Activated CD4-positive, CD25-positive, alpha-beta regulatory T cell (primary cell): Measurements from ENCODE around the gene PGAP3.
"Not testable (repeated sequence)": the region's sequence is repeated elsewhere in the genome, so short reads cannot be mapped to it uniquely, and the experiment has no call there.

Experiments
- DNase-seq, 4 experiments: peaks; one replicate each; lab custom pipeline; 2025; lab: John Stamatoyannopoulos, UW

PGAP3 gene

DNA sequence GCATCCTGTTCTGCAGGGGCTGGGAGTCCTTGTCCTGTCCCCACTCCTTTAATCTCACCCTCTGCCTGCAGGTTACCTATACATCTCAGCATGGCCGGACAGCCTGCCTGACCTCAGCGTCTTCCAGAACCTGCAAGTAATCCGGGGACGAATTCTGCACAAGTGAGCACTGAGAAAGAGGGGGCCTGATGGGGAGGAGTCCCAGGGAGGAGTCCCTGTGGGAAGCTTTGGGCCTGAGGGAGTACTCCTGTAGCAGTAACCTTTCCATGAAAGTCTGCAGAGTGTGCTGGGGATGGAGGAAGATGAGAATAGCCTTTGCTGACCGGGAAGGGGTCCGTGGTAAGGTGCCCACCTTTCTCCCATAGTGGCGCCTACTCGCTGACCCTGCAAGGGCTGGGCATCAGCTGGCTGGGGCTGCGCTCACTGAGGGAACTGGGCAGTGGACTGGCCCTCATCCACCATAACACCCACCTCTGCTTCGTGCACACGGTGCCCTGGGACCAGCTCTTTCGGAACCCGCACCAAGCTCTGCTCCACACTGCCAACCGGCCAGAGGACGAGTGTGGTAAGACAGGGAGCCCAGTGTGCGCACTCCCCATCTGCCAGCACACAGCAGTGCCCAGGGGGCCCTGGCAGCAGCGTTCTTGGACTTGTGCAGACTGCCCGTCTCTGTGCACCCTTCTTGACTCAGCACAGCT, 27.7 kb upstream of the PGAP3 start:
- no peak for DNase-seq

DNA sequence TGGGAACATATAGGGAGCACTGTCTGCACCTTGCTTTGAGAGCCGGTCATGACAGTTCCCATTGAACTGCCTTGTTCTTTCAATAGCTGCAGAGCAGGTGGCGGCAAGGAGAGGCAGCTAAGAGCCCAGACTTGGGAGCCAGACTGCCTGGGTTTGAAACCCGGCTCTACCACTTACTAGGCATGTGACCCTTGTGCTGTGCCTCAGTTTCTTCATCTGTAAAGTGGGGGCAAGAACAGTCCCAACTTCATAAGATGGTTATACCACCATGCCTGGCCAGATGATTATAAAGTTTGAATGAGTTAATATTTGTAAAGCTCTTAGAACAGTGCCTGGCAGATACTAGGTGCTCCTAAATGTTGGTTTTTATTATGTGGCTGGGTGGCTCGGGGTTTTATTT, 26.4 kb upstream of the PGAP3 start:
- no peak for DNase-seq

GRCh38 chr17:39711851-39712250, 24.0 kb upstream of the PGAP3 start:
- no peak for DNase-seq

DNA sequence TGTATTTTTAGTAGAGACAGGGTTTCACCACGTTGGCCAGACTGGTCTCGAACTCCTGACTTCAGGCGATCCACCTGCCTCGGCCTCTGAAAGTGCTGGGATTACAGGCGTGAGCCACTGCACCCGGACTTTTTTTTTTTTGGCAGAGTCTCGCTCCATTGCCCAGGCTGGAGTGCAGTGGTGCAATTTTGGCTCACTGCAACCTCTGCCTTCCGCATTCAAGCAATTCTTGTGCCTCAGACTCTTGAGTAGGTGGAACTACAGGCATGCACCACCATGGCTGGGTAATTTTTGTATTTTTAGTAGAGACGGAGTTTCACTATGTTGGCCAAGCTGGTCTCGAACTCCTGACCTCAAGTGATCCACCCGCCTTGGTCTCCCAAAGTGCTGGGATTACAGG, 23.2 kb upstream of the PGAP3 start:
- DNase-seq, result not testable (repeated sequence)

GRCh38 chr17:39709998-39710964, 22.4 kb upstream of the PGAP3 start:
- no peak for DNase-seq

DNA sequence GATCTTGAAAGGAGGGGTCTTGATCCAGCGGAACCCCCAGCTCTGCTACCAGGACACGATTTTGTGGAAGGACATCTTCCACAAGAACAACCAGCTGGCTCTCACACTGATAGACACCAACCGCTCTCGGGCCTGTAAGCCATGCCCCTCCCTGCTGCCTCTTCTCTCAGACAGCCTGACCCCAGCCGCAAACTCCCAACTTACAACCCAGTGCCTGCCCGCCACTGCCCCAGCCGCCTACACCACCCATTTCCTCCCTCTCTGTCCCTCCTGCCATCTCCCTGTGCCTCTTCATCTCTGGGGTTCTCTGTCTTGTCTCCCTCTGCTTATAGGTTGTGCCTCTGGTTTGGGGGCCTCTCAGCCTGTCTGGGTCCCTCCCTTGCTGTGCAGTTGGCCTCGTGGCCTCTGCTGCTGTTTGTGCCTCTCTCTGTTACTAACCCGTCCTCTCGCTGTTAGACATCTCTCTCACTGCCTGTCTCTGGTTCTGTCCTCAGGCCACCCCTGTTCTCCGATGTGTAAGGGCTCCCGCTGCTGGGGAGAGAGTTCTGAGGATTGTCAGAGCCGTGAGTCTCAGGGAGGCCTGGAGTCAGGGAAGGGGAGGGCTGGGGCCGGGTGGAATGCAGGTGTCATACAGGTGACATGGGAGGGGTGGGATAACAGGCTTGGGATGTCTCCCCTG, 21.6 kb upstream of the PGAP3 start:
- DNase-seq, result no peak

GRCh38 chr17:39706921-39707337, 19.1 kb upstream of the PGAP3 start:
- DNase-seq, result no peak

DNA sequence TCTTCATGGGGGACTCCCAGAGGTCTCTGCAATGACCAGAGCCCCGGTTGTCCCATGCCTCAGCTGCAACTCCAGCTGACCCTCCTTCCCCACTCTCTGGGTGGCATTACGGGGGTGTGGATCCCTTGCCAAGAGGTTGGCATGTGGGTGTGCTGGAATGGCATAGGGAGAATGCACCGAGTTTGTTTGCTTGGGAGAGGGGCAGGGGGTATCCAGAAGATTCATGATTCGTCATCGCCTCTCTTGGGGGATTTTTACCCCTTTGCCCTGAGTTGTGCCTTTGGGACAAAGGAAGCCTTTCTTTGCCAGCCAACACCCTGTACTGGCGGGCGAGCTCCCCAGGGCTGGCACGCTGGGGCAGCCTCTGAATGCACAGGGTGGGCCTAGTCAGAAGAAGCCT, 18.5 kb upstream of the PGAP3 start:
- no peak for DNase-seq

GRCh38 chr17:39705786-39706348, 18.0 kb upstream of the PGAP3 start:
- DNase-seq, result no peak

GRCh38 chr17:39704821-39705551, 17.1 kb upstream of the PGAP3 start:
- no peak for DNase-seq

DNA sequence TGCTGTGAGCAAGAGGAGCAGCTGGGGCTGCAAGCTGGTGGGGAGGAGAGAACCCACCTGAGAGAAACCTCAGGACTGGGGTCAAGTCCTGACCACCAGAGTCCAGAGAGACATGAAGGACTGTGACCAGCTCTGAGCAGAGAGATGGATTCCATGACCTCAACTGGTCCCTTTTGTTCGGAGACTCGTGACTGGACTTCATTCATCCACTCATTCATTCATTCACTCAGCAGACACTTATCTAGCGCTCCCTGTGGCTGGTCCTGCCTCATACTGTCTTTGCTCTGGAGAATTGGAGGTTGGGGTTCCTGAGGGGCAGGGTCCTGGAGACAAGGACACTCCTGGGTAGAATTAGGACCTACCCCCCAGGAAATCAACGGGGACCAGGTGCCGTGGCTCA, 16.1 kb upstream of the PGAP3 start:
- no peak for DNase-seq

DNA sequence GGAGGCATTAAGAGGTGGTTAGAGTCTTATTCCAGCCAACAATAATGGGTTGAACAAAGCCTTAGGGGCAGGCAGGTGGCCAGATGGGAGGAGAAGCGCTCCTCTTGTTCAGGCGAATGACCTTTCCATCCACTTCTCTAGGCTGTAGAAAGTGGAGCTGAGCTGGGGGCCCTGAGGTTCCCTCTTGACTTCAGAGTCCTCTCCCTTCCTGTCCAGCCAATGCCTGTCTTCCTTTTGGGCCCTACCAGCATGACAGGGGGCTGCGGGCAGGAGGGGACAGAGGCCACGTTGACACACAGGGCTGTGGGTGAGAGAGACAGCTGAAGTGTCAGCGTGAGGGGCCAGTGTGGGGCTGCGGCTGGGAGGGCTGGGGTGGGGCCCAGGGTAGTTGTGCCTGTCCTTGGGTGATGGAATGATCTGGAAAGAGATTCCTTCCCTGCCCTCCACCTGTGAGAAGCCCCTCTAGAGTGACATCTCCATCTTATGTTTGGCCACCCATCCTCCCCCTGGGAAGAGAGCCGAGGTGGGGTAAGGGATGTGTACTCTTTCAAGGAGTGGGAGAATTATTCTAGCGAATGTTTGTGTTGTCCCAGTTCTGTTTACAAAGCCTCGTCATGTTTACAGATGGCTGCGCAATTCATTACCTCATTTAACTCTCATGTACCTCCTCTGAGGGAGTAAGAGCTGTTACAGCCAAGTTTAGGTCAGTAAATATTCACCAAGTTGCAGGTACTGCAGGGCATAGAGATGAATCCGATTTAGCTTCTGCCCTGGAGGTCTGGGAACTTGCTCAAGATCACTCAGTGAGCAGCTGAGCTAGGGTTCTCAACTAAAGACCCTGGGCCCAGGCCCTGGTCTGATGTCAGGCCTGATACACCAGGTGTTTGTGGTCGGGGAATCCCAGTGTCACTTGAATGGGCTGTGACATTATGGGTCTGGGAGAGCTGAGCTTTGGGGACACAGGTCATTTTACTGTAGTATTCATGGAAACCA, 15.3 kb upstream of the PGAP3 start:
- no peak for DNase-seq

DNA sequence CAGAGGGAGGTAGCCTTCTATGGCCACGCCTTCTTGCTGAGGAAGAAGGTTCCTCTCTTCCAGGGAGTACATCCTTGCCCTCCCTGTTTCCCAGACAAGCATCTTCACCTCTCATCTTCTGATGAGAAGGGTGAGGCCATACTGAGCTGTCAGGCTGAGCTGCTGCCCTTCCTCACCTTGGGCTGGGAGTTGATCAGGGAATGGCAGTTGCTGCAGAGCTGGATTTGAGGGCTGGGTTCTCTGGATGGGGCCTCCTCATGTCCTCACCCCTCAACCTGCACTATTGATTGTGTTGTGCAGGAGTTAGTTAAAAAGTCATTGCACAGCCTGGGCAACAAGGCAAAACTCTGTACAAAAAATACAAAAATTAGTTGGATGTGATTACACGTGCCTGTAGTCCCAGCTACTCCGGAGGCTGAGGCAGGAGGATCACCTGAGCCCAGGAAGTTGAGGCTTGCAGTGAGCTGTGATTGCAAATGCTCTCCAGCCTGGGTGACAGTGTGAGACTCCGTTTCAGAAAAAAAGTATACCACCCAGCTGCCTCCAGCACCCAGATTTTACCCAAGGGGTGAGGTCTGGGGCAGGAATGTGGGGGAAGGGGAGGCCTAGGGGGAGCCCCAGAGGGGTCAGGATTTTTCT, 14.0 kb upstream of the PGAP3 start:
- DNase-seq, result no peak

DNA sequence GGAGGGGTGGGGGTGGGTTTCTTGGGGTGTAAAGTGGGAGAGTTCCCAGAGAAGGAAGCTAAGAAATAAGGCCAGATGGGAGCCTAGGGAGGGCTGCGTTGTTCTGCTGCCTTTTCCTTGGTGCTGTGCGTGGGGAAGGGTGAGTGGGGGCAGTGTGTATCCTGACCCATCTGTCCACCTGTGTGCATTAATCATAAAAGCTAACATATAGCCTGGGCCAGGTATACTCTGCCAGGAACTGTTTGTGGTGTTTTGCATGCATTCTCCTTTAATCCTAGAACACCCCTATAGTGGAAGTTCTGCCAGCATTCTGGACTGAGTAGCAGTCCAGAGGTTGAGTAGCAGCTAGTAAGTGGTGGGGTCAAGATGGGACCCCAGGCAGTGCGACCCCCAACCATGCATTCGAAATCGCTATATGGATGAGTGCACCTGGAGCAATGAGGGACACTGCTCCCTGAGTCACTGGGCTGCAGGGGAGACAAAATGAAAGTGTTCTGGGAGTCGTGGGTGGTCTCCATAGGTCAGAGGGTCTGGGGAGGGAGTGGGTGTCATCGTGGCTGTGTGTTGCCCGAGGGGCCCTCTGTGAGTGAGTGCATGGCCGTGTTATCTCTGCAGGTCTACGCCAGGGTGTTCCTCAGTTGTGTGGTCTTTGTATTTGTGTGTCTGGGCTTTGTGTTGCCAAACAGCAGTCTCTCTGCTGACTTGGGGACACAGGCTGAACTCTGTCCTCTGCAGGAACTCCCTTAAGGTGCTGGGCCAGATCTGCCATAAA, 13.3 kb upstream of the PGAP3 start:
- DNase-seq, result no peak

DNA sequence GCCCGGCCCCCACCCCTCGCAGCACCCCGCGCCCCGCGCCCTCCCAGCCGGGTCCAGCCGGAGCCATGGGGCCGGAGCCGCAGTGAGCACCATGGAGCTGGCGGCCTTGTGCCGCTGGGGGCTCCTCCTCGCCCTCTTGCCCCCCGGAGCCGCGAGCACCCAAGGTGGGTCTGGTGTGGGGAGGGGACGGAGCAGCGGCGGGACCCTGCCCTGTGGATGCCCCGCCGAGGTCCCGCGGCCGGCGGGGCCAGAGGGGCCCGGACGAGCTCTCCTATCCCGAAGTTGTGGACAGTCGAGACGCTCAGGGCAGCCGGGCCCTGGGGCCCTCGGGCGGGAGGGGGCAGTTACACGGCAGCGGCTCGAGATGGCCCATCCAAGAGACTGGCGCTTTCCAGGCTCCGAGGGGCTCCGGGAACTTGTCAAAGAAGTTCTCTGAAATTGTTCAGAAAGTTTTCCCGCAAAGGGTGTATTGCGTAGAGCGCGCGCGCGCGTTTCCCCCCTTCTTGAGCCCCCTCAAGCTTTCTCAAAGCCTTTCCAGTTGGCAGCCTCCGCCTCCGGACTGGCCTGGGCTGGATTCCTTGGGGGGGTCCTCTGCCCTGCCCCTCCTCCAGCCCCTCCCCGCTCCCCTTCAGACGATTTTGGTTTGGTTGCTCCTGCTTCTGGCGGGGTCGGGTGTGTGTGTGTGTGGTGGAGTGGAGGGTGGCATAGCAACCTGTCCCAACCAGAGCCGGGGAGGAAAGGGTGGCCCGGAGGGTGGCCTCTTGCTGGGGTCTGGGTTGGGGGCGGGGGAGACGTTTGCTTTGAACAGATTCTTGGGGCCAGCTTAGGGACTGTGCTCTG, 12.5 kb upstream of the PGAP3 start:
- no peak for DNase-seq

DNA sequence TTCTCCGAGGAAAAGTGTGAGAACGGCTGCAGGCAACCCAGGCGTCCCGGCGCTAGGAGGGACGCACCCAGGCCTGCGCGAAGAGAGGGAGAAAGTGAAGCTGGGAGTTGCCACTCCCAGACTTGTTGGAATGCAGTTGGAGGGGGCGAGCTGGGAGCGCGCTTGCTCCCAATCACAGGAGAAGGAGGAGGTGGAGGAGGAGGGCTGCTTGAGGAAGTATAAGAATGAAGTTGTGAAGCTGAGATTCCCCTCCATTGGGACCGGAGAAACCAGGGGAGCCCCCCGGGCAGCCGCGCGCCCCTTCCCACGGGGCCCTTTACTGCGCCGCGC, 11.9 kb upstream of the PGAP3 start, which contains the start of gene ERBB2:
ERBB2 (plus strand) TSS at position 247 of the 330 bp plus-strand sequence. CDS start 175 bp downstream, outside the sequence.
- no peak for DNase-seq

- not testable (repeated sequence) for DNase-seq
Observed at GRCh38 chr17:39699157-39699817, 11.4 kb upstream of the PGAP3 start.

DNA sequence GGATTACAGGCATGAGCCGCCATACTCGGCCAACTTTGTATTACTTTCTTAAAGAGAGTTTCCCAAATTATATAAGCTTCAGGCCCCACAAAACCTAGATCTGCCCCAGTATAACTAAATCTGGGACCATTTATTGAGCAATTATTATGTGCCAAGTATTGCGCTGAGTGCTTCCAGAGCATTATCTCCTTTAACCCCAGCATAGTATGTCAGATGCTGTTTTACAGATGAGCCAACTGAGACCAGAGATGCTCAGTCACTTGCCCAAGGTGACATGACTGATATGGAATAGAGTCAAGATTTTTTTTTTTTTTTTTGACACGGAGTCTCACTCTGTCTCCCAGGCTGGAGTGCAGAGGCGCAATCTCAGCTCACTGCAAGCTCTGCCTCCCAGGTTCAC, 10.1 kb upstream of the PGAP3 start:
- DNase-seq, result no peak
